ENCODE data around the gene CSPG5. TPM values are rescaled to one million over a fixed set of nuclear protein-coding genes. Genes with fewer than 3 reads are reported as not detected.

Gene CSPG5
- total and polyA plus RNA-seq, 12 donors, result 0.07 to 0.79 (median 0.28) TPM; not detected in 1

DNA sequence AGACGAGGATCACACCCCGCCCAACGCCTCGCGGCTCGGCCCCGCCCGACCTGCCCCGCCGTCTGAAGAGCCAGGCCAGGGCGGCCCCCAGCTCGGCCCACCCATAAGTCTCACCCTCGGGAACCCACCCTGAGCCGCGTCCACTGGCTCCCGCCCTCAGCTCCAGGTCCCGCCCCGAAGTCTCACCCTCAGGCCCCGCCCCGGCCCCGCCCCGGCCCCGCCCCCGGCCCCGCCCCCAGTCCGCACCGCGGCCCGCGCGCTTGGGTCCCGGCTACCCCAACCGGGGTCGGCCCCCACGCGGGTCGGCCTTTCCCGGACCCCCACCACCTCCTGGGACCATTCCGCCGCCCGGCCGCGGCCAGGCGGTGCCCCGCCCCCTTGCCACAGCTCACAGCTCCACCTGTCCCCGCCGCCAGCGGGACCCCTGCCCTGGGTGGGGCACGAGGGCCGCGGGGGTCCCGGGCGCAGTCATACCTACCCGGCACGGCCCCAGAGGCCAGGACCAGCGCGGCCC lies 489 bp downstream of the CSPG5 start:
- Histone ChIP-seq H3K9me3 (no peaks in the 10 kb centered on the region), H3K36me3 (no peaks in the 10 kb centered on the region), H3K4me3 (peak overlapping the region; percentile 18 to 63 (median 54)), H3K27ac (no peak overlapping the region), H3K27me3 (peaks cover 0 to 46% (median 17%) of the 10 kb centered on the region in 7 donors), H3K4me1 (peaks cover 0 to 20% (median 12%) of the 10 kb centered on the region in 9 donors)
- DNase-seq (peak in 1 of 2 donors; percentile 38), ATAC-seq (peak; percentile 38 to 76 (median 63))
- WGBS, 2 donors, result 0 to 1% methylated on average over 36 to 56 of the region's 57 CpGs
- intact Hi-C loops (cut with DNase I), result no loop called here
- TF ChIP-seq, protein P1, sequence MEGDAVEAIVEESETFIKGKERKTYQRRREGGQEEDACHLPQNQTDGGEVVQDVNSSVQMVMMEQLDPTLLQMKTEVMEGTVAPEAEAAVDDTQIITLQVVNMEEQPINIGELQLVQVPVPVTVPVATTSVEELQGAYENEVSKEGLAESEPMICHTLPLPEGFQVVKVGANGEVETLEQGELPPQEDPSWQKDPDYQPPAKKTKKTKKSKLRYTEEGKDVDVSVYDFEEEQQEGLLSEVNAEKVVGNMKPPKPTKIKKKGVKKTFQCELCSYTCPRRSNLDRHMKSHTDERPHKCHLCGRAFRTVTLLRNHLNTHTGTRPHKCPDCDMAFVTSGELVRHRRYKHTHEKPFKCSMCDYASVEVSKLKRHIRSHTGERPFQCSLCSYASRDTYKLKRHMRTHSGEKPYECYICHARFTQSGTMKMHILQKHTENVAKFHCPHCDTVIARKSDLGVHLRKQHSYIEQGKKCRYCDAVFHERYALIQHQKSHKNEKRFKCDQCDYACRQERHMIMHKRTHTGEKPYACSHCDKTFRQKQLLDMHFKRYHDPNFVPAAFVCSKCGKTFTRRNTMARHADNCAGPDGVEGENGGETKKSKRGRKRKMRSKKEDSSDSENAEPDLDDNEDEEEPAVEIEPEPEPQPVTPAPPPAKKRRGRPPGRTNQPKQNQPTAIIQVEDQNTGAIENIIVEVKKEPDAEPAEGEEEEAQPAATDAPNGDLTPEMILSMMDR (IDR thresholded peaks at IDR 0.05), result no peak

DNA sequence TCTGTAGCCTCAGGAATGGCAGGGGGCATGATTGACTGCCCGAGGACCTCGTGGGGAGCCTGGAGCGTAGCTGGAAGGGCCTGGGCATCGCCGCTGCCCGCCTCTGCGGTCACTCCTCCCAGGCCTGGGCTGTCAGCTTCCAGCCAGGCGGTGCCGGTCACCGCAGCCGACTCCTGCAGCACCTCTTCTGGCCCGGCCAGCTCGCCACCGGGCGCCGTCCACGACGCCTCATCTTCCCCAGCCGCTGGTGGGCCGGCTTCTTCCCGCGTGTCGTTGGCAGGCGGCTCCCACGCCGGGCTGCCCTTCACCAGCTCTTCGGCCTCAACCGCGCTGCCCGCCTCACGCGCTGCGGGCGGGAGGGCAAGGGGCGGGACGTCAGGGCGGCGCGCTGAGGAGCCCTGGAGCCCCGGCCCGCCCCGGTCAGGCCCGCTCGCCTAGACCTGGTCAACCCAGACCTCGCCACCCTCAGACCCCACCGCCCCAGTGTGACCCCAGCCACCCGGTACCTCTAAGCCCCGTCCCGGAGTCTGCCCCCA lies 1.0 kb downstream of the CSPG5 start:
- Histone ChIP-seq H3K27me3 (peaks cover 0 to 46% (median 17%) of the 10 kb centered on the region in 7 donors), H3K9me3 (no peaks in the 10 kb centered on the region), H3K4me1 (peaks cover 0 to 20% (median 12%) of the 10 kb centered on the region in 9 donors), H3K27ac (no peak overlapping the region), H3K4me3 (peak overlapping the region; percentile 18 to 63 (median 54)), H3K36me3 (no peaks in the 10 kb centered on the region)
- TF ChIP-seq, protein P1 (IDR thresholded peaks at IDR 0.05), result no peak
- intact Hi-C loops (cut with DNase I), result no loop called here
- peak in 1 of 2 donors; percentile 15 for DNase-seq
- peak in 7 of 8 donors; percentile 31 to 59 (median 39) for ATAC-seq
- WGBS, 2 donors, result 6% methylated on average over 48 to 49 of the region's 49 CpGs

DNA sequence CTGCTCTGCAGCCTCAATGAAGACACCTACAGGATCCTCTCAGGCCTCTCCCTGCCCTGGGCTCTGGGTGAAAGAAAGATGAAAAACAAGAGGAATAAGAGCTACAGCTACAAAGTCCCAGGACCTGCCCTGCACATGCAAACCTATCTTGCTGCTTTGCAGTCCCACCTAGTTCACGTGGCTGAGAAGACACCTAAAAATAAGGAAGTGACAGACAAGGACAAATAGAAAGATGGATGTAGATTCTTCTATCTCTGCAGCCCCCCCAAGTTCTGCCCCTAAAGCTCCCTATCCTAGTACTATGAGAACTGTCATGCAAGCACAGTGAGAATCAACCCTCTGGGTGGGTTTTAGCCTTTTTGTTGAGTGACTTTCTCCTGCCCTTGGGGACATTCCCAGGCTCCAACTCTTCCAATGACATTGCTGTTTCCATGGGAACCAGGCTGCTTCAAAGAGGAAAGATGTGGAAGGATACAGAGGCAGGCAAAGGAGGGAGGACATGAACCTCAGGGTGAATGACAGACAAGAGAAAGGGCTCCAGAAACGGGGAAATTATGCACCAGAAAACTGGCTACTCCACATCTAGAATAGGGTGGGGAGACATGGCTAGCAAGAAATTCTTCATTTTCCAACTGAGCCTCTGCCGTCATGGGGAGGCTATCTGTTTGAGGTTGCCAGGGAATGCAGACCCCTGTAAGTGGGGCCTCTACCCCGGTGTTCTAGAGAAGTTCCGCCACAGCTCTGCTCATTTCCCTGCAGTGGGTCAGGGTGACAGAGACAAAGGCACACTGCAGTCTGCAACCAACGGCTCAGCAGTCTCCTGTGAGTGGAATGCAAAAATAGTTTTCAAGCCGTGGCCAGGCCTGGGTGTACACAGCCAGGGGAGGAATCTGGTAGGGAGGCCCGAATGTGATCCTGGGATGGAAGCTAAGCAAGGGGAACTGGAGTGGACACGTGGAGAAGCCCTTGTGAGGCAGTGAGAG lies 5.2 kb downstream of the CSPG5 start:
- DNase-seq, result no peak
- Histone ChIP-seq H3K4me1 (peaks cover 0 to 15% (median 8%) of the 10 kb centered on the region in 9 donors), H3K4me3 (no peak overlapping the region), H3K9me3 (no peaks in the 10 kb centered on the region), H3K27ac (peak overlapping the region in 1 of 10 donors; percentile 21), H3K27me3 (peaks cover 0 to 27% (median 10%) of the 10 kb centered on the region in 7 donors), H3K36me3 (no peaks in the 10 kb centered on the region)
- WGBS, 2 donors, result 47 to 56% methylated on average over 9 of the region's 9 CpGs
- TF ChIP-seq, protein P1 (IDR thresholded peaks at IDR 0.05), result no peak
- peak in 7 of 8 donors; percentile 16 to 76 (median 54) for ATAC-seq
- intact Hi-C loops (cut with DNase I), result no loop called here

All from heart right ventricle (tissue), 16 donors.